GM18867 (cell line): Measurements from ENCODE around the gene TPSB2.
"Not testable (repeated sequence)": the region's sequence is repeated elsewhere in the genome, so short reads cannot be mapped to it uniquely, and the experiment has no call there.

Experiments
- ATAC-seq: cut with Tn5 transposase; IDR thresholded peaks from one replicate; pipeline ENCODE4 v1.9.1; 2021; ENCODE audit warnings: mild to moderate bottlenecking, moderate library complexity; ENCODE audit not compliant: unreplicated experiment

Gene TPSB2

GRCh38 chr16:1185460-1186207 lies 44.4 kb downstream of the TPSB2 start:
- not testable (repeated sequence) for ATAC-seq

- ATAC-seq: no peak
Measured at GRCh38 chr16:1184980-1185379, 45.0 kb downstream of the TPSB2 start.

GRCh38 chr16:1184156-1184868 lies 45.7 kb downstream of the TPSB2 start:
- no peak for ATAC-seq

- no peak for ATAC-seq
Measured at GRCh38 chr16:1182950-1183907, 46.8 kb downstream of the TPSB2 start.

- no peak for ATAC-seq
Measured at GRCh38 chr16:1182316-1182671, 47.7 kb downstream of the TPSB2 start.

GRCh38 chr16:1181404-1182315 lies 48.3 kb downstream of the TPSB2 start:
- no peak for ATAC-seq

GRCh38 chr16:1180549-1181403 lies 49.2 kb downstream of the TPSB2 start:
- no peak for ATAC-seq
